H1 (cell line): ENCODE data around the gene HDHD5.

Source experiments
- EP300 ChIP-seq, 2 experiments: IDR thresholded peaks; 1 replicate in 1 of 2; 2 replicates in 1 of 2; pipeline ENCODE4 v1.6.1; 2011 to 2012; ENCODE audit warnings: low read depth in 2 of 2, low read length in 2 of 2, mild to moderate bottlenecking in 2 of 2, borderline replicate concordance in 1 of 2, inconsistent platforms in 1 of 2, moderate library complexity in 1 of 2
- EZH2 ChIP-seq: fragments of 200-600 bp; sonication (generic); IDR thresholded peaks from 2 replicates; pipeline ENCODE4 v1.7.1; 2012; ENCODE audit warnings: low read depth, mild to moderate bottlenecking, moderate library complexity, low read length, inconsistent platforms; ENCODE audit not compliant: severe bottlenecking
- POLR2A ChIP-seq, 2 experiments: IDR thresholded peaks; 1 replicate in 1 of 2; 2 replicates in 1 of 2; pipeline ENCODE4 v1.6.1; 2011; ENCODE audit warnings: low read depth in 2 of 2, low read length in 2 of 2, mild to moderate bottlenecking in 2 of 2; ENCODE audit errors: control extremely low read depth in 1 of 2
- POLR2AphosphoS5 ChIP-seq: IDR thresholded peaks from 2 replicates; pipeline ENCODE4 v1.6.1; 2011; ENCODE audit warnings: low read depth, low read length
- RFX5 ChIP-seq: IDR thresholded peaks from 2 replicates; pipeline ENCODE4 v1.6.1; 2011; ENCODE audit warnings: low read depth, low read length, improper control_type of control experiment, borderline replicate concordance
- SP2 ChIP-seq: IDR thresholded peaks from 2 replicates; pipeline ENCODE4 v1.6.1; 2012; ENCODE audit warnings: mild to moderate bottlenecking, low read length, inconsistent platforms
- TAF1 ChIP-seq: IDR thresholded peaks from 2 replicates; pipeline ENCODE4 v1.6.1; 2011; ENCODE audit warnings: mild to moderate bottlenecking, low read depth, low read length
- TF ChIP-seq, protein P1 (sequence below), 3 experiments: IDR thresholded peaks; 1 replicate in 2 of 3; 2 replicates in 1 of 3; pipeline versions ENCODE4 v1.5.1 to v1.6.1; 2011; ENCODE audit warnings: low read length in 3 of 3, mild to moderate bottlenecking in 3 of 3, inconsistent platforms in 2 of 3, low read depth in 1 of 3, moderate library complexity in 1 of 3; ENCODE audit not compliant: insufficient read depth in 1 of 3; ENCODE audit errors: control extremely low read depth in 1 of 3
- TF ChIP-seq, protein P2 (sequence below): IDR thresholded peaks from 2 replicates; pipeline ENCODE4 v1.6.1; 2011; ENCODE audit warnings: low read depth, mild to moderate bottlenecking, low read length; ENCODE audit not compliant: insufficient read depth

DNA sequence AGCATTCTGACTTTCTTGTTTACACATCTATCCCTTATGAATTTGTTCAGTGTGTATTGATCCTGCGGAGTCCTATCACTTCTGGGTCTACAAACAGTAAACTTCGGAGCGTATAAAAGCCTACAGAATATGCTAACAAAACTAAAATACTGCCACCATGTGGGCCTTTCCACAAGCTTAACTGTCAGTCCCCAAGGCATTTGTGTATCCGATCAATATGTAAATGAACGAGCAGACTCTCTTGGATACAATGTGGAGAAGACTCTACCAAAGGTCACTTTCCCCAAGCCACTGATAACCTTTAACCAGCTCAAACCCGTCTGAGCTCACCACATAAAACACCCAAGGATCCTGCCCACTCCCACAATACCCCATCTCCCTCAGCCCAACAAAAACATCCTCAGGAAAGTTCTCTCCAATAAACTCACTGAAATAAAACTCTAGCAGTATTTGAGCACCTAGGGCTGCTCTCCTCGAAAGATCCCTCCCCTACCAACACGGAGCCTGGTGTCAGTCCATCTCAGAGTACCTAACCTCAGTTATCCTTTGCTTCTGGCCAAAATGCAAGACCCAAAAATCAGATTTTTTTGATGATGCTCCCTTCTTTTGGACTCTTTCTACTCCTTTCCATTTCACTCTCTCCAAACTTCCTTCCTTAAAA lies 42.3 kb upstream of the HDHD5 start:
- TF ChIP-seq EP300 (IDR thresholded peaks at IDR 0.05; ENCODE audit: borderline replicate concordance in 1 of 2, low read depth in 2 of 2, low read length in 2 of 2) (no peak), RFX5 (no peak), POLR2AphosphoS5 (no peak), TAF1 (no peak), EZH2 (no peak), POLR2A (IDR thresholded peaks at IDR 0.05; ENCODE audit: control extremely low read depth in 1 of 2, low read depth in 2 of 2, low read length in 2 of 2) (no peak), SP2 (no peak)
- TF ChIP-seq, protein P1, sequence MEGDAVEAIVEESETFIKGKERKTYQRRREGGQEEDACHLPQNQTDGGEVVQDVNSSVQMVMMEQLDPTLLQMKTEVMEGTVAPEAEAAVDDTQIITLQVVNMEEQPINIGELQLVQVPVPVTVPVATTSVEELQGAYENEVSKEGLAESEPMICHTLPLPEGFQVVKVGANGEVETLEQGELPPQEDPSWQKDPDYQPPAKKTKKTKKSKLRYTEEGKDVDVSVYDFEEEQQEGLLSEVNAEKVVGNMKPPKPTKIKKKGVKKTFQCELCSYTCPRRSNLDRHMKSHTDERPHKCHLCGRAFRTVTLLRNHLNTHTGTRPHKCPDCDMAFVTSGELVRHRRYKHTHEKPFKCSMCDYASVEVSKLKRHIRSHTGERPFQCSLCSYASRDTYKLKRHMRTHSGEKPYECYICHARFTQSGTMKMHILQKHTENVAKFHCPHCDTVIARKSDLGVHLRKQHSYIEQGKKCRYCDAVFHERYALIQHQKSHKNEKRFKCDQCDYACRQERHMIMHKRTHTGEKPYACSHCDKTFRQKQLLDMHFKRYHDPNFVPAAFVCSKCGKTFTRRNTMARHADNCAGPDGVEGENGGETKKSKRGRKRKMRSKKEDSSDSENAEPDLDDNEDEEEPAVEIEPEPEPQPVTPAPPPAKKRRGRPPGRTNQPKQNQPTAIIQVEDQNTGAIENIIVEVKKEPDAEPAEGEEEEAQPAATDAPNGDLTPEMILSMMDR (IDR thresholded peaks at IDR 0.05; ENCODE audit: control extremely low read depth in 1 of 3, insufficient read depth in 1 of 3, low read depth in 1 of 3, low read length in 3 of 3): peak in 2 of 3 experiments; percentile 23 to 43; a peak in 2 of 4 replicates
- TF ChIP-seq, protein P2, sequence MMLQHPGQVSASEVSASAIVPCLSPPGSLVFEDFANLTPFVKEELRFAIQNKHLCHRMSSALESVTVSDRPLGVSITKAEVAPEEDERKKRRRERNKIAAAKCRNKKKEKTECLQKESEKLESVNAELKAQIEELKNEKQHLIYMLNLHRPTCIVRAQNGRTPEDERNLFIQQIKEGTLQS: no peak
